Measurements from ENCODE around the gene KCNAB2.

- TF ChIP-seq POLR2AphosphoS5 (IDR thresholded peaks at IDR 0.05; ENCODE audit: insufficient read depth in 1 of 2, low read depth in 1 of 2) (no peak), CTCF (IDR thresholded peaks at IDR 0.05) (no peak), POLR2A (IDR thresholded peaks at IDR 0.05) (no peak)
Observed at GRCh38 chr1:6030547-6031261, 15.0 kb upstream of the KCNAB2 start.
